HG03095 (cell line): Measurements from ENCODE around the gene NDEL1.

Experiments
- ATAC-seq: cut with Tn5 transposase; IDR thresholded peaks from one replicate; pipeline ENCODE4 v1.9.1; 2021; ENCODE audit warnings: moderate library complexity; ENCODE audit not compliant: unreplicated experiment

The NDEL1 gene

DNA sequence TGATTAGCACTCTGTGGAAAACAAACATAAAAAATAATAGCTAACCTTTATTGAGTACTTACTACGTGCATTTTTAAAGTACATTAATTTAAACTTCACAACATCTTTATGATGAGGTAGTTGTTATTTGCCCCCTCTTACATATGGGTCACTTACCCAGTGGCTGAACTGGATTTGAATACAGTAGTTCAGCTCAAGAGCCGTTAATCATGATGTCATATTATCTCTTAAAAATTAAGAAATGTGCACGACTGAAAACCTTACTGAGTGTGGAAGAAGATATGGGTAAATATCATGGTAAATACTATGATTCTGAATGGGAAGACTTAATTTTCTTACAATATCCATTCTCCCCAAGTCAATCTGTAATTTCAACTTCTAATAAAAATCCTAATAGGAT lies 17.6 kb downstream of the NDEL1 start:
- ATAC-seq = no peak

GRCh38 chr17:8455665-8456209 lies 20.1 kb downstream of the NDEL1 start:
- no peak for ATAC-seq

DNA sequence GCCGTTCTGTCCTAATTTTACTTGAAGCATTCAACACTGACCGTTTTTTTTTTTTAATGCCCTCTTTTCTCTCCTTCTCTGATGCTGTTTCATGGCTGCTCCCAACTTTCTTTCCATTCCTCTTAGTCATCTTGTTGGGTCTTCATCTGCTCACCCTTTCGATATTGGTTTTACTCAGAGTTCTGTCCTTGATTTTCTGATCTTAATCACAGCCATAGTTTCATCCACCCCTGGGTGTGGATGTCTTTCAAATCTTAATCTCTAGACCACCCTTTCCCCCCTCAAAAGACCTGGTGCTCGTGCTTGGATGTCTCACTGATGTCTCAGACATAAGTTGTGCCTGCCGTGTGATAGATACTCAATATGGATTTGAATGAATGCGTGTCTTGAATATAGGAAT lies 22.4 kb downstream of the NDEL1 start:
- ATAC-seq = no peak

DNA sequence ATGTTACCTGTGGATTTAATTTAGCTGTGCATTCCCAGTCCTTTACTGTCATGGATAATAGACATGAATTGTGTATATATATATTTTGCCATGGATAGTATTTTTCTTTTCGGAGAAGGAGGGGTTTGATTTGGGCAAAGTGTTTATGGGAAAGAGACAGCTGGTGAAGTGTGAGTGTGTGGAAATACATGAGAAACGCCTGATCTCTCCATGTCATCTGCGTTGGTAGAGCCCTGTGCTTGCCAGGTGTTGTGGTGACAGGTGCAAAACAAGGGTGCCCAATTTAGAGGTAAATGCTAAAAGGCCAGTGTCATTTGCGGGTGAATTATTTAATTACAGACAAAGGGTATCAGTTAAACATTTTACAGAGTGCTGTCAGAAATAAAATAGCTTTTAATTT lies 23.4 kb downstream of the NDEL1 start:
- no peak for ATAC-seq

DNA sequence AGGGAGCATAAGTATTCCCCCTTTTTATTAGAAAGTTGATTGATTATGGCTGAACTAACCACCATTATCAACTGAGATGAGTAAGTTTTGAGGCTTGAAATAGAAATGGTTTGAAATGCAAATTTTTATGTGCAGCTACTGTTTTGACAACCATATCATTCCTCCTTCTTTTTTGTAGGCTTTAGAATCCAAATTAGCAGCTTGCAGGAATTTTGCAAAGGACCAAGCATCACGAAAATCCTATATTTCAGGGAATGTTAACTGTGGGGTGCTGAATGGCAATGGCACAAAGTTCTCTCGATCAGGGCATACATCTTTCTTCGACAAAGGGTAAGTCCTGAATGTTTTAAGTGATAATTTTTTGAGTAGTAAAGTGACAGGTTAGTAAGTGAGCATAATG lies 24.1 kb downstream of the NDEL1 start:
- ATAC-seq = no peak

DNA sequence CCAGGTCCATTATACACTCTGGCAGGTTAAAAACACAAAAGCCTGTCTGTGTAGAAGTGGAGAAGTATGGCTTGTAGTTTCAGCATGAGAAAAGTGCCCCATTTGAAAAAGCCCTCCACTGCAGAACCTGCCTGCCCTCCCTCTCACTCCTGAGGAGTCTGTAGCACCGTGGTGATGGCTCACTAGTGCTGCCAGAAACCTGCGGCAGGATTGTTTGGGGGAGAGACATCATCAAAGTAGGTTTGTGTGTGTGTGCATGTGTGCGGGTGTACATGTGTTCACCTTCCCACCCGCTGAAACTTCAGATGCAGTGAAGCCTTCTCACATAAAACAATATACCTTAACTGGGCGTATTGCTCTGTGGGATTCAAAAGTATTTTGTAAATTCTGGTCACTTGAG lies 26.9 kb downstream of the NDEL1 start:
- no peak for ATAC-seq

- no peak for ATAC-seq
Observed at GRCh38 chr17:8463099-8463498, 27.4 kb downstream of the NDEL1 start.

DNA sequence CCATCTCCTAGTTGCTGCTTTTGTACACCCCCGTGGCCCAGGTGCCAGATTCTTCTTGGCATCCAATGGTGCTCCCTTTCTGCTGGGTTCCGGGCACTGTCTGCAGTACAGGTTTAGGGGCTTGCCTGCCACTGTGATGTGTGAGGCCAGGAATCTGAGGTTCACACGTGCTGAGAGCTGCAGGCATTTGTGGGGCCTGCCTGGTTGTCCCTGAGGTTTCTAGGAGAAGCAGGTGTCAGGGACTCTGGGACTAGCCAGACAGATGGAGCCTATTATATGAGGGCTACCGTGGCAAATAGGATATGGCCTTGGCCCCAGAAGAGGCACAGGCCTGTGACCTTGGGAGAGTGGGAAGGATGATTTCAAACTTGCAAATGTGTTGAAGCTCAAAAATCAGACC lies 29.3 kb downstream of the NDEL1 start:
- no peak for ATAC-seq

GRCh38 chr17:8465356-8465755 lies 29.7 kb downstream of the NDEL1 start:
- ATAC-seq = no peak

DNA sequence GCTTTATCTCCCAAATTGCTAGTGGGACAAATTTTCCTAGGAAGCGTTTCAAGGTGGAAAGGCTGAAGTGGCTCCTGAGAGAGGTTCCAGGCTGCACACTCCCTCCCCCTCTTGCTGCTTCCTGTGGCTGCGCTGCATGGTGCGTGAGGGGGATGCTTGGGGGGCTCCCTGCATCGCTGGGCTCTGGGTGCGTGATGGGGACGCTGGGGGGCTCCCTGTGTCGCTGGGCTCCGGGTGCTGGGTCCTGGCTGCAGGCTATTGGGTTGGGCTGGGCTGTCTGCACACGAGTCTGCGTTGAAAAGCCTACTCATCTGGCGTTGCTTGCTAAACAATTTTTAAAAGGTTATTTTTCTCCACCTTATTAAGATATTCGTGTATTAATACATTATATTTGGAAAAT lies 30.1 kb downstream of the NDEL1 start:
- ATAC-seq = no peak

GRCh38 chr17:8466456-8466855 lies 30.8 kb downstream of the NDEL1 start:
- no peak for ATAC-seq

- ATAC-seq = no peak
Observed at GRCh38 chr17:8466873-8467272, 31.2 kb downstream of the NDEL1 start.

DNA sequence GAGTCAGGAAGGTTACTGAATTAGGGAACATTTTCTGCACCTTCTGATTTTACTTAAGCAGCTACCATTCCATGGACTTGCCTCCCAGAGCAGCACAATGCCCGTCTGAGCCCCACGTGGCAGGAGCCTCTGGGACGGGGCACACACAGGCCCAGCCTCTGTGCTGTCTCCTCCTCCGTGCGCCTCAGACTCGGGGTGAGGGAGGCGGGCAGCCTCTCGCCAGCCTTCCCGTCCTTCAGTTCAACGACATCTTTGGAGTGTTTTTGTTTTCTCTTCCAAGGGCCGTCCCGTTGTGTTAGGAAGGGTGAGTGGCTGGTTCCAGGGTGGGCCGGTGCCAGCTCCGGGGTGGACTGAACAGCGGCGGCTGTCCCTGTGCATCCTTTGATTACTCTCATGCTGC lies 31.8 kb downstream of the NDEL1 start:
- no peak for ATAC-seq

DNA sequence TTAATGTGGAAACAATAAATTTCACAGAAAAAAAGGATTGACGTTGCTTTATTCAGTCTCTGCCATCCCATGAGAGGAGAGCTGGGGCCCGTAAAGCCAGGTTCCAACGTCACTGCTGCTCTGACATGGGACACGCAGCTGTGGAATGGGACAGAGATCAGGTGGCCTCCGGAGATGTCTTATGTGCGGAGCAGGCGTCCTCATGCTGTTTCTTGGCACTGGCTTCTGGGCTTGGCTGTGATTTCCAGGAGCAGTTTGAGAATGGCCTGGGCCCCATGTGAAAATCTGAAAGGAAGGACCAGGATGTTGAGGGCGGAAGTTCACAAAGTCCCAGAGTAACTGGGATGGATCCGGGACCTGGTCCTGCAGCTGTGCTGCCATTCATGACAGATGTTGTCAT lies 32.4 kb downstream of the NDEL1 start:
- no peak for ATAC-seq

DNA sequence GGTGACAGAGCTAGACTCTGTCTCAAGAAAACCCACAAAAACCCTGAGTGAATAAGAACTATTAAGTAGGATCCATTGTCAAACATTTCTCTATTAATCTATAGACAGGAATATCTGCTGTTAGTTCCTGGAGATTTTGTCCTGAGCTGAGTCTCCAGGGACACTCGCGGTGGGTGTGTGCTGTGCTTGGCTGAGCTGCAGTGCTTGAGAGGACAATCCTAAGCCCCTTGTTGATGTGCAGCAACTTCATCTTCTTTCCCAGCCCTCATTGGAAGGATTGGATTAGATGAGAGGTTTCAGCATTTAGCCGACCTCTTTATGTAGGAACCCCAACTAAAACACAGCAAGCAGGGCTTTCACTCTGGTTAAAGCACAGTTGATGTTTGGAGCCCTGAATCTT lies 33.3 kb downstream of the NDEL1 start:
- ATAC-seq = no peak

- no peak for ATAC-seq
Observed at GRCh38 chr17:8469964-8470363, 34.3 kb downstream of the NDEL1 start.

- no peak for ATAC-seq
Observed at GRCh38 chr17:8470447-8471047, 34.9 kb downstream of the NDEL1 start.

DNA sequence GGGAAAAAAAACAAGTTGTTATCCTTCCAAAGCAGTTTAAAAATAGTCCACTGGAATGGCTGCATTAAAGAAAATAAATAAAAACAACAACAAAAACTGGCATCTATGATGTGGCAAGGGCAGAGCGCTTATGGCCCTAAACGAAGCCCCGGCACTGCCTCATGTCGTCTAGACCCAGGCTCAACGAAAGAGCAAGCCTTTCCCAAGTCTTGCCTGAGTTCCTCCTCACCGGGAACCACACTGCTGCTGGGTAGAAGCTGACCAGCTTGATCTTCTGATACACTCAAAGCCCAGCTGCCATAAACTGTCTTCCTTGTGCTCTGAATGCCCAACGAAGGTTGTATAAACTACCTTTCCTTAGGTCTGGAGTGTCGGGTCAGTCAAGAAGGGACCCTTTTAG lies 37.0 kb downstream of the NDEL1 start:
- no peak for ATAC-seq

DNA sequence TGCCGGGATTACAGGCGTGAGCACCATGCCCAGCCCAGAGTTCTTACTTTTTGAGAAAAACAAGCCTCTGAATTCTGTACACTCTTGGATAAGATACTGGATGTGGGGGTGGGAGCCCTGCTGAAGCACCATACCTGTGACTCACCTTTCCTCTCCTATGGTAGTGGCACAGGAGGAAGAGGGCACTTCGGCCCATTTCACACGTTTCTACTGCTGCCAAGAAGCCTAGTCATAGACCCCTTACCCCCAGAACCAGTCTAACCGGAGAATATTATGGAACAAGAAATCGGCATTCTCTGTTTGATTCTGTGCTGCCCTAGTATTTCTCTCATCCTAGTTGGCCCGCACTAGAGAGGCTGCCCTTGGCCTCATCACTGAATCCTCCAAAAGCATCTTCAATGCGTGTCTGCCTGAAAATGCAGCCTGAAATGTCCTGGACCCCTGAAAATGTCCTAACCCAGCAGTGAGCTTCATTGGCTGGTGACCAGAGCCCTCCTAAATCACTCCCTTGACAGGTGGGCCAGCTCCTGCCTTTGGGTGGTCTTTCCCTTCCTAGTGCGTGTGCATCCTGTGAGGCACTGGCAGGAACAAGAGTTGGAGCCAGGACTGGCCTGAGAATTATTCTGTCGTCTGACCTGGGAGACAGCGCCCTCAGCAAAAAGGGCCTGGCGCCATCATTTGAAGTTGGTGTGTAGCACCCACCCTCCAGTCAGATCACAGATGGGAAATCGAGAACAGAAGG lies 37.9 kb downstream of the NDEL1 start:
- ATAC-seq = no peak

DNA sequence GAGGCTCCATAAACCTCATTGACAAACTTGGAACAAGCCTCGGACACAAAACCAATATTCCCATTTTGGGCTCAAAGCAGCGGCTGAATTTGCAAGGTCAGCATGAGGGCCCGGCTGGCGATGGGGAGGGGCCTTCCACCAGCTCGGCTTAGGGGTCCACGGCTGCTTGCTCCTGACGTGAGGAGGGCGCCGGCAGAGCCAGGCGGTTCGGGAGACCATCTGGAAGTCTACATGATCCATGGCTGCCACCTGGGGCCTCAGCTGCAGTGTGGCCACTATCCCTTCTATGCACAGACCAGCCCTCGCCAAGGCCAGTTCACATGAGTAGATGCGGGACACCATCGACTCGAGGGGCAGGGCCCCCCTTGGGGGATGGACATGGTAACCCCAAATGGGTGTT lies 39.1 kb downstream of the NDEL1 start:
- no peak for ATAC-seq

GRCh38 chr17:8475227-8475626 lies 39.5 kb downstream of the NDEL1 start:
- ATAC-seq = no peak

GRCh38 chr17:8475781-8476180 lies 40.1 kb downstream of the NDEL1 start:
- ATAC-seq = no peak

DNA sequence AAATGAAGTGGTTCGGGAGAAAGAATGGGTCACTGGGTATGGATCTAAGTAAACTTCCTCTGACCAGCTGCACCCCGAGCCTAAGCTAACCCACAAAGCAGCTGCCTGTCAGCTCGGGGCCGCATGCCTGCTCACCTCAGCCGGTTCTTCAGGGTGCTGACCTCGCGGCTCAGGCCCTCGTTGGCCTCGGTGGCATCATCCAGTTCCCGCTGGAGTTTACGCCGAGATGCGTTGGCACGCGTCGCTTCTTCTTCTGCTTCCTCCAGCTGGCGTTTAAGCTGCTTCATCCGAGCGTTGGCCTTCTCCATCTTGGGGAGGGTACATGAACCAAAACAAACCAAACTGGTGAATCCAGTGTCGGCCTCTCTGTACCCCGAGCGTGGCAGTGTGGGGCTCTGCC lies 41.1 kb downstream of the NDEL1 start:
- ATAC-seq = no peak
